Endothelial cell of umbilical vein (primary cell): ENCODE measurements around the gene RYR3. TPM values are rescaled to one million over a fixed set of nuclear protein-coding genes. Genes with fewer than 3 reads are reported as not detected.

Experiments used
- BruUV-seq: library from RNA; stranded (reverse); fragments of 400-500 nt; replicated peaks from 2 replicates; lab custom pipeline; 2021; lab: Mats Ljungman, UMichigan
- CTCF ChIA-PET: fragments of 300-600, 350-600 bp; sonication (Branson Sonifier 250); formaldehyde crosslinking; loops from one replicate; lab custom pipeline; 2021; ENCODE audit warnings: antibody characterized with exemption, inconsistent platforms; lab: Charles Lee
- POLR2A ChIA-PET: fragments of 300-600, 350-600 bp; sonication (Branson Sonifier 250); formaldehyde crosslinking; loops from one replicate; lab custom pipeline; 2021; ENCODE audit warnings: antibody characterized with exemption, inconsistent platforms; lab: Charles Lee
- DNase-seq: peaks from one replicate; pipeline ENCODE4 v3.0.0-alpha.2; 2011; ENCODE audit warnings: low read depth, low spot score
- FAIRE-seq: peaks from 2 replicates; lab custom pipeline; 2011; peaks lifted over from hg19 to GRCh38; lab: Jason Lieb, UNC
- H2AFZ ChIP-seq: 2 replicates; pipeline ENCODE4 v1.6.0; 2012; ENCODE audit warnings: low read depth, low read length, control low read depth, inconsistent platforms
- H3K27ac ChIP-seq: 2 replicates; pipeline ENCODE4 v1.5.1; 2011; ENCODE audit warnings: low read depth, mild to moderate bottlenecking, control low read depth, low read length, moderate library complexity; ENCODE audit not compliant: insufficient read depth
- H3K27me3 ChIP-seq, 2 experiments: 2 replicates each; pipeline versions ENCODE4 v1.6.0 to v1.6.1; 2011; ENCODE audit warnings: low read length in 2 of 2, mixed read lengths in 1 of 2; ENCODE audit not compliant: control insufficient read depth in 2 of 2, insufficient read depth in 2 of 2
- H3K36me3 ChIP-seq, 2 experiments: 2 replicates in 1 of 2; 3 replicates in 1 of 2; pipeline ENCODE4 v1.5.1; 2011; ENCODE audit warnings: low read length in 2 of 2, mild to moderate bottlenecking in 1 of 2, moderate library complexity in 1 of 2; ENCODE audit not compliant: control insufficient read depth in 2 of 2, insufficient read depth in 2 of 2; ENCODE audit errors: extremely low read depth in 1 of 2
- H3K4me1 ChIP-seq: 3 replicates; pipeline ENCODE4 v1.5.1; 2011; ENCODE audit warnings: mild to moderate bottlenecking, low read length; ENCODE audit not compliant: control insufficient read depth, insufficient read depth; ENCODE audit errors: extremely low read depth
- H3K4me2 ChIP-seq: 2 replicates; pipeline ENCODE4 v1.6.1; 2011; ENCODE audit warnings: low read length, control low read depth, mixed read lengths; ENCODE audit not compliant: insufficient read depth
- H3K4me3 ChIP-seq, 3 experiments: fragments of 200-600 bp in 1 of 3; sonication (generic), shearing (Covaris generic) in 1 of 3; replicated peaks in 1 of 3; 2 replicates each; pipeline ENCODE4 v1.5.1; 2011 to 2016; ENCODE audit warnings: control low read depth in 3 of 3, low read length in 3 of 3, mild to moderate bottlenecking in 2 of 3, inconsistent platforms in 1 of 3, low read depth in 1 of 3, moderate library complexity in 1 of 3; ENCODE audit not compliant: insufficient read depth in 1 of 3
- H3K79me2 ChIP-seq: 2 replicates; pipeline ENCODE4 v1.6.0; 2012; ENCODE audit warnings: low read length, inconsistent platforms; ENCODE audit not compliant: control insufficient read depth, insufficient read depth
- H3K9ac ChIP-seq: replicated peaks from 2 replicates; pipeline ENCODE3; 2011; ENCODE audit warnings: low read length, control low read depth; ENCODE audit not compliant: insufficient read depth; ENCODE audit errors: extremely low read depth
- H3K9me1 ChIP-seq: replicated peaks from 3 replicates; pipeline ENCODE4 v1.6.0; 2011; ENCODE audit warnings: mild to moderate bottlenecking, low read length; ENCODE audit not compliant: control insufficient read depth, insufficient read depth; ENCODE audit errors: extremely low read depth
- H3K9me3 ChIP-seq: replicated peaks from 2 replicates; pipeline ENCODE4 v1.5.1; 2012; ENCODE audit warnings: low read length, inconsistent platforms; ENCODE audit not compliant: control insufficient read depth, insufficient read depth
- H4K20me1 ChIP-seq: replicated peaks from 2 replicates; pipeline ENCODE3; 2011; ENCODE audit warnings: mild to moderate bottlenecking, low read length; ENCODE audit not compliant: control insufficient read depth, insufficient read depth; ENCODE audit errors: extremely low read depth
- EZH2 ChIP-seq: IDR thresholded peaks from 2 replicates; pipeline ENCODE4 v1.6.1; 2012; ENCODE audit warnings: borderline replicate concordance, low read depth, mild to moderate bottlenecking, moderate library complexity, low read length, inconsistent platforms; ENCODE audit not compliant: severe bottlenecking
- FOS ChIP-seq: IDR thresholded peaks from 2 replicates; pipeline ENCODE4 v1.6.1; 2011; ENCODE audit warnings: mild to moderate bottlenecking, low read length, moderate library complexity, borderline replicate concordance; ENCODE audit not compliant: insufficient read depth
- GATA2 ChIP-seq: IDR thresholded peaks from 2 replicates; pipeline ENCODE4 v1.7.0; 2011; ENCODE audit warnings: low read depth, mild to moderate bottlenecking, moderate library complexity, mixed read lengths, low read length; ENCODE audit not compliant: insufficient read length, insufficient read depth
- JUN ChIP-seq: IDR thresholded peaks from 2 replicates; pipeline ENCODE4 v1.6.1; 2011; ENCODE audit warnings: borderline replicate concordance, low read depth; ENCODE audit not compliant: insufficient read length, insufficient read depth
- MYC ChIP-seq: IDR thresholded peaks from one replicate; pipeline ENCODE4 v1.6.1; 2011; ENCODE audit warnings: mild to moderate bottlenecking, low read depth, low read length
- POLR2A ChIP-seq: IDR thresholded peaks from 2 replicates; pipeline ENCODE4 v1.6.1; 2012; ENCODE audit warnings: low read depth, mild to moderate bottlenecking, control low read depth, low read length
- POLR2AphosphoS5 ChIP-seq: IDR thresholded peaks from 2 replicates; pipeline ENCODE4 v1.6.1; 2012; ENCODE audit warnings: low read depth, mild to moderate bottlenecking, control low read depth, low read length, moderate library complexity; ENCODE audit not compliant: insufficient read depth
- dilution Hi-C: fragments of 300-500 bp; cut with MboI; formaldehyde crosslinking; loops from one replicate; pipeline ENCODE4 v1.15.0; 2019; ENCODE audit warnings: low sequenced_read_pairs; ENCODE audit not compliant: extremely low pct_ligation_motif_present
- intact Hi-C: fragments of 100-400 bp; cut with micrococcal nuclease; formaldehyde crosslinking; loops from one replicate; pipeline ENCODE4 v1.10.0; 2022
- polyA plus RNA-seq, 4 experiments: library from polyadenylated mRNA; depleted of rRNA in 3 of 4; stranded (reverse) in 3 of 4; unstranded in 1 of 4; fragments of >200 nt; gene quantifications; 2 replicates each; pipeline versions ENCODE4 v1.2.1 to v1.2.3, GENCODE V29; 2011 to 2012; ENCODE audit warnings: missing spikeins in 1 of 4
- total RNA-seq: library from RNA; stranded (reverse); gene quantifications from 2 replicates; pipeline ENCODE4 v1.2.3, GENCODE V29; 2021
- TF ChIP-seq, protein P1 (sequence below), 2 donors: IDR thresholded peaks; 1 replicate in 1 of 2; 2 replicates in 1 of 2; pipeline ENCODE4 v1.5.1; 2011; ENCODE audit warnings: low read length in 2 of 2, mild to moderate bottlenecking in 2 of 2, moderate library complexity in 2 of 2, control low read depth in 1 of 2, inconsistent platforms in 1 of 2, low read depth in 1 of 2; ENCODE audit not compliant: insufficient read depth in 1 of 2; ENCODE audit errors: extremely low read depth in 1 of 2
- TF ChIP-seq, protein P2 (sequence below): IDR thresholded peaks from 2 replicates; pipeline ENCODE4 v1.6.1; 2011; ENCODE audit not compliant: insufficient read depth, insufficient read length

The RYR3 gene
- total and polyA plus RNA-seq, 2 donors (not counting 3 experiments of a cell fraction or from before 2014, with no cell fraction given): not detected

DNA sequence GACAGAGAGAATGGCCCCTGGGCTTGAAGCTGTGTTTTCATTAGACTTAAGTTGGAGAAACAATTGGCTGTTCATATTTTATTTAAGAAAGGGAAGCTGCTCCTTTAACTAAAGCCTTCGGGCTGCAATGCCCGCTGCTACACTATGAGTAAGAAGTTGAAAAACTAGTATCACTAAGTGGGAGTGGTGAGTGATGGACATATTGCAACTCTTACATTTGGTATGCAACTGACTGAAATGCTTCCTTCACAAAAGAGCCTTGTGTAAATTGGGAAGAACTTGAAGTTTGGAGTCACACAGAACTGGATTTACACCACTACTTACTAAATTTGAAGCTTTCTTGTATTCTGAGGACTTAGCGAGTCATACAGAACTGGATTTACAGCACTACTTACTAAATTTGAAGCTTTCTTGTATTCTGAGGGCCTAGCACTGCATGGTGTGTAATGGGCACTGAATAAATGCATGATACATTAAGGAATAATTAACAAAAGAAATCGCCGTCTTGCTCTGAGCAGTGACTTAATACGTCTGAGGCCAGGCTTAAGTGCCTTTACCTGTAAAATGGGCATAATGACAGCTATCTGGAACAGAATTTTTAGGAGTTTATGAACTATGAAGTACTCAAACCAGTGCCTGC is 149.5 kb downstream of the RYR3 start:
- Histone ChIP-seq H2AFZ (no peak overlapping the region), H3K4me2 (no peak overlapping the region), H3K4me1 (no peaks in the 10 kb centered on the region), H3K4me3 (no peak overlapping the region), H4K20me1 (no peaks in the 10 kb centered on the region), H3K9me3 (no peaks in the 10 kb centered on the region), H3K9ac (no peak overlapping the region), H3K27ac (no peak overlapping the region), H3K79me2 (no peaks in the 10 kb centered on the region), H3K9me1 (no peaks in the 10 kb centered on the region), H3K27me3 (no peaks in the 10 kb centered on the region), H3K36me3 (no peaks in the 10 kb centered on the region)
- DNase-seq (no peak), FAIRE-seq (no peak)
- TF ChIP-seq, protein P1, sequence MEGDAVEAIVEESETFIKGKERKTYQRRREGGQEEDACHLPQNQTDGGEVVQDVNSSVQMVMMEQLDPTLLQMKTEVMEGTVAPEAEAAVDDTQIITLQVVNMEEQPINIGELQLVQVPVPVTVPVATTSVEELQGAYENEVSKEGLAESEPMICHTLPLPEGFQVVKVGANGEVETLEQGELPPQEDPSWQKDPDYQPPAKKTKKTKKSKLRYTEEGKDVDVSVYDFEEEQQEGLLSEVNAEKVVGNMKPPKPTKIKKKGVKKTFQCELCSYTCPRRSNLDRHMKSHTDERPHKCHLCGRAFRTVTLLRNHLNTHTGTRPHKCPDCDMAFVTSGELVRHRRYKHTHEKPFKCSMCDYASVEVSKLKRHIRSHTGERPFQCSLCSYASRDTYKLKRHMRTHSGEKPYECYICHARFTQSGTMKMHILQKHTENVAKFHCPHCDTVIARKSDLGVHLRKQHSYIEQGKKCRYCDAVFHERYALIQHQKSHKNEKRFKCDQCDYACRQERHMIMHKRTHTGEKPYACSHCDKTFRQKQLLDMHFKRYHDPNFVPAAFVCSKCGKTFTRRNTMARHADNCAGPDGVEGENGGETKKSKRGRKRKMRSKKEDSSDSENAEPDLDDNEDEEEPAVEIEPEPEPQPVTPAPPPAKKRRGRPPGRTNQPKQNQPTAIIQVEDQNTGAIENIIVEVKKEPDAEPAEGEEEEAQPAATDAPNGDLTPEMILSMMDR (IDR thresholded peaks at IDR 0.05; ENCODE audit: extremely low read depth in 1 of 2, insufficient read depth in 1 of 2, low read depth in 1 of 2, low read length in 2 of 2): no peak
- TF ChIP-seq EZH2 (no peak), FOS (no peak), JUN (no peak), MYC (no peak), GATA2 (no peak), POLR2AphosphoS5 (no peak), POLR2A (no peak)
- TF ChIP-seq, protein P2, sequence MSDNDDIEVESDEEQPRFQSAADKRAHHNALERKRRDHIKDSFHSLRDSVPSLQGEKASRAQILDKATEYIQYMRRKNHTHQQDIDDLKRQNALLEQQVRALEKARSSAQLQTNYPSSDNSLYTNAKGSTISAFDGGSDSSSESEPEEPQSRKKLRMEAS: no peak
- dilution Hi-C loops: no loop called here
- BruUV-seq: no TSS peak
- ChIA-PET CTCF (no interaction called here), POLR2A (no interaction called here)
- intact Hi-C loops: no loop called here
